T-helper 9 cell (primary cell): Measurements from ENCODE around the gene SPAG9.
"Not testable (repeated sequence)": the region's sequence is repeated elsewhere in the genome, so short reads cannot be mapped to it uniquely, and the experiment has no call there.

Experiments used
- DNase-seq: peaks from one replicate; pipeline ENCODE4 v3.0.0-alpha.2; 2020

Gene SPAG9

DNA sequence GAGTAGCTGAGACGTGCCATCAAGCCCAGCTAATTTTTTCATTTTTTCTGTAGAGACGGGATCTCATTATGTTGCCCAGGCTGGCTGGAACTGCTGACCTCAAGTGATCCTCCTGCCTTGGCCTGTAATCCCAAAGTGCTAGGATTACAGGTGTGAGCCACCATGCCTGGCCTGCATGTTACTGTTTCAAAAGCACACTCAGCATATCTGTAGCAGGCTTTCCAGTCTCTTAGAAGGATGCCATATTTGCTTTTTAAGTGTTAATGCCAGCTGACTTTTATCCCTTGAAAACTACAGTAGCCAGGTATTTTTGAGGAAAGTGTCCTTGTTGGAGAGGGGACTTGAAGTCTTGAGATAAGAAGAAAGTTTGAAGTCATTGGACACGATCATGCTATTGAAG is 15.3 kb upstream of the SPAG9 start:
- DNase-seq = no peak

DNA sequence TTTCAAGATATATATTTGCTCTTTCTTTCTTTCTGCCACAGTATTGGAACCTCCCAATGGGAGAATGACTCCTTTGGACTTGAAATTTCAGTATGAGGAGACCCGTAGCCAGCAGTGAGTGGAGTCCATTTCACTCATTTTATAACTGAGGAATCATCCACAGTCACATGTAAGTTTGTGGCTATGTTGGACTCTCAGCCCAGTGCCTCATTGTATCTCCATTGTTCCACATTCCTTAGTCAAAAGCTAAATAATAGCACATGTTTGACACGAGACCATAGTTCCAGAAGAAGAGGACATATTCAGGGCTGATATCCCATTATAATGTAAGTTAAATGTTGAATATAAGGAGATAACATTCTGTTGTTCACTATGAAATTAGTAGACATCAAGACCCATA is 12.7 kb upstream of the SPAG9 start:
- DNase-seq = no peak

DNA sequence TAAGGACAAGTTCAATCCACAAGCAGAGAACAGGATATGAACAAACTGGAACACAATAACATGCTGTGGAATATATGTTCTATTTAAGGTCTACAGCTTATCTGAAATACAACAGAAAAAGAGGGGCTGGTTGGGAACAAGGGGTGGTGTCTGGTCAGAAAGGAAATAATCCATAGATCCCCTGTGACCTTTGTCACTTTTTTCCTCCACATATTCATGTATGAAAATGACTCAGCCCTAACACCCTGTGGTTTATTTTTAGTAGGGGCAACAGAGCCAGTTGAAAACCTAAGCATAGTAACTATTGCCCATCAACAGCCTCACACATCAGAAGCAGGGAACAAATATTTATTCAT is 12.3 kb upstream of the SPAG9 start:
- DNase-seq = no peak

DNA sequence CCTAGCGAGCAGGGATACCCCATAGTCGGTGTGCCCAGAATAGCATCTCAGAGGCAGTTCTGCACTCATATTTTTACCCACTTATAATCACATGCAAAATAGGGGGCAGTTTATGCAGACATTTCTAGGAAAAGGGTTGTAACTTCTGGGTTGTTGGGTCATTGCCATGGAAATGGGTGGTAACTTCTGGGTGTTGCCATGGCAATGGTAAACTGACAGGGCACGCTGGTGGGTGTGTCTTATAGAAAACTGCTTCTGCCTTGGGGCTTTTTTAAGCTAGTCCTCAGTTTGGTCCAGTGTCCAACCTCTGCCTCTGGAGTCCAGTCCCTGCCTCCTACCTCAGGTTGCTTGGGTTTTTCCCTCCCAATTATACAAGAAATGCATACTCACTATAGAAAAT is 7.4 kb upstream of the SPAG9 start:
- no peak for DNase-seq

DNA sequence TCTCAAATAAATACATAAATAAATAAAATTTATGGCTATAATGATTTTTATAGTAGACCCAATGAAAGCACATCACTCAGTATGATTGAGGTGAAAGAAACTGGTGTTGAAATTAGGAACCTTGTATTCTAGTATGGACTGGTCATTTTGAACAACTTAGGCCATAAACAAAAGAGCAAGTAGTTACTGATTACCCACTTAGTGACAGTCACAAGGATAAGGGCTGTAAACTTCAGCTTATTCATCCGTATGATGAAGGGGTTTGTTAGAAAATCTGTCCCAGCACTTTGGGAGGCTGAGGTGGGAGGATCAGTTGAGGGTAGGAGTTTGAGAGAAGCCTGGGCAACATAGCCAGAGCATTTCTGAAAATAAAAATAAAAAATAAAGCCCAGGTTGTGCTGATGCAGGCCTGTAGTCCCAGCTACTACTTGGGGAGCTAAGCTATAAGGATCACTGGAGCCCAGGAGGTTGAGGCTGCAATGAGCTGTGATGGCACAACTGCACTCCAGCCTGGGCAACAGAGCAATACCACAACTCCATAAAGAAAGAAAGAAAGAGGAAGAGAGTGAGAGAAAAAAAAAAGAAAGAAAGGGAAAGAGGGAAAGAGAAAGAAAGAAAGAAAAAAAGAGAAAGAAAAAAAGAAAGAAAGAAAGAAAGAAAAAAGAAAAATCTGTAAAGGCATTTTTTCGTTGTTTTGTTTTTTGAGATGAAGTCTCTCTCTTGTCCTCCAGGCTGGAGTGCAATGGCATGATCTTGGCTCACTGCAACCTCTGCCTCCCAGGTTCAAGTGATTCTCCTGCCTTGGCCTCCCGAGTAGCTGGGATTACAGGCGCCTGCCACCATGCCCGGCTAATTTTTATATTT is 4.2 kb upstream of the SPAG9 start:
- DNase-seq = no peak

DNA sequence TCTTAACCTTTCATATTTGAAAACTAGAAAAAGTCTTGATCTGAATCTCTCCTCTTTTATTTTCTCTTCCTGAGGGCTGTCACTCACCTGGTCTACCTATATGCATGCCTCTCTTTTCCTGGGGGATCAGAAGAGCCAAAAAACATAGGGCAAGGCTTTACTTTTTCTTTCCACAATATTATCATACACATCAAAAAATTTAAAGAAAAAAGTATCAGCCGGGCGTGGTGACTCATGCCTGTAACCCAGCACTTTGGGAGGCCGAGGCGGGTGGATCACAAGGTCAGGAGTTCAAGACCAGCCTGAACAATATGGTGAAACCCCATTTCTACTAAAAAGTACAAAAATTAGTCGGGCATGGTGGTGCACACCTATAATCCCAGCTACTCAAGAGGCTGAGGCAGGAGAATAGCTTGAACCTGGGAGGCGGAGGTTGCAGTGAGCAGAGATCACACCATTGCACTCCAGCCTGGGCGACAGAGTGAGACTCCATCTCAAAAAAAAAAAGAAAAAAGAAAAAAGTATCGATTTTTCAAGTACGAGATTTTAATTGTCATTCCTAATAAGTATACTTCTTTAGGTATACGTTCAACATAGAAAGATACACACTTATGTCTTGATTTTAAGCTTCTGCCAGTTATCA is 1.9 kb upstream of the SPAG9 start:
- not testable (repeated sequence) for DNase-seq

- DNase-seq = peak; percentile 49
Measured at GRCh38 chr17:51121620-51122472, 1.2 kb upstream of the SPAG9 start.

DNA sequence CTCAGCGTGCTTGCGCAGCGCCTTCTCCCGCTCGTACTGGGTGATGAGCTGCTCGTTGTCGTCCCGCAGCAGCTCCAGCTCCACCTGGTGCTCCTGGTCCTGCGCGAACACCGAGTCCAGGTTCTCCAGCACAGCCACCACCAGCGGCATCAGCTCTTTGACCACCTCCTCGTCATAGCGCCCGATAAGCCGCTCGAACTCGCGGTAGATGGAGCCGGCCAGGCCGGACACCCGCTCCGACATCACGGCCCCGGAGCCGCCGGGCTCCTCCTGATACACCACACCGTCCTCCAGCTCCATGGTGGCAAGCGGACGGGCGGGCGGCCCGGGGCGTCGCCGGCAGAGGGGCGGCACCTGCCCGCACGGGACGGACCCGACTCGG is 320 bp downstream of the SPAG9 start:
- DNase-seq = peak; percentile 41

DNA sequence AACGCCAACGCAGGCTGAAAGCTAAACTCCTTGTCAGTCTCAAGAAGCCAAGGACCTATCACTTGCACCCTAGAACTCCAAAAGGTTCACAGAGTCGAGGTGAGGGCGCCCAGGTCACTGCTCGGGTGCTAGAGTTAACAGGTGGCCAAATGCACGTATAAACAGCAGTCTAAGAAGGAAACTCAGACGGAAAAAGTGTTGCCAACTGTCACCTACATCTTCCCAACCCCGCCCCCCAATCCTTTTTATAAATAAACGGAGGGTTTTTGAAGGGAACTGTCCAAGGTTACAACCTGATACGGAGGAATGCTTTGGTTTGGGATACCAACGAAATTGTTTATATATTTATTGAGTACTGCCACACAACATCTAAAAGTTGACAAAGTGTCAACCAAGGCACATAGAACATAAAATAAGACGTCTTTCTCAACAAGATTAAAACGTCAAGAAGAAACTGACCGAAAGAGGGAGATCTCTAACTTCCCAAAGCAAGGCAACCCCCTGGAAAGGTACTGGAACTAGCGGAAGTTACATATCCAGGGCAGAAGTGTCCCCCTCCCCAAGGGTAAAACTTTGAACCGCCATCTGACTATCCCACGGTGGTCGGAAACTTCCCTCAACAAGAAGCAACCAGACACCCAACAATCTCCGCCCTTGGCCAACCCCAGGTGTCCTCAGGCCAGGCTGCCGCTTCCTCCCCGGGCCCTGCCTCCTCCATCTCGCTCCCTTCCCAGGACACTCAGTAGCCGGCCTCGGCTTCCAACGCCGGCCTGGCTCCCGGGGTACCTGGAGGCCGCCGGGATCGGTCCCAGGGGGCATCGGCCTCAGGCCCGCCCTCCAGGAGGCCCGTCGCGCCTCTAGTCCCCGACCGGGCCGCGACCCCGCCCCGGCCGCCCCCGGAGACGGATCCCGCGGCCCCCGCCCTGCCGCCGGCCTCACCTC is 982 bp downstream of the SPAG9 start:
- peak; percentile 24 for DNase-seq

DNA sequence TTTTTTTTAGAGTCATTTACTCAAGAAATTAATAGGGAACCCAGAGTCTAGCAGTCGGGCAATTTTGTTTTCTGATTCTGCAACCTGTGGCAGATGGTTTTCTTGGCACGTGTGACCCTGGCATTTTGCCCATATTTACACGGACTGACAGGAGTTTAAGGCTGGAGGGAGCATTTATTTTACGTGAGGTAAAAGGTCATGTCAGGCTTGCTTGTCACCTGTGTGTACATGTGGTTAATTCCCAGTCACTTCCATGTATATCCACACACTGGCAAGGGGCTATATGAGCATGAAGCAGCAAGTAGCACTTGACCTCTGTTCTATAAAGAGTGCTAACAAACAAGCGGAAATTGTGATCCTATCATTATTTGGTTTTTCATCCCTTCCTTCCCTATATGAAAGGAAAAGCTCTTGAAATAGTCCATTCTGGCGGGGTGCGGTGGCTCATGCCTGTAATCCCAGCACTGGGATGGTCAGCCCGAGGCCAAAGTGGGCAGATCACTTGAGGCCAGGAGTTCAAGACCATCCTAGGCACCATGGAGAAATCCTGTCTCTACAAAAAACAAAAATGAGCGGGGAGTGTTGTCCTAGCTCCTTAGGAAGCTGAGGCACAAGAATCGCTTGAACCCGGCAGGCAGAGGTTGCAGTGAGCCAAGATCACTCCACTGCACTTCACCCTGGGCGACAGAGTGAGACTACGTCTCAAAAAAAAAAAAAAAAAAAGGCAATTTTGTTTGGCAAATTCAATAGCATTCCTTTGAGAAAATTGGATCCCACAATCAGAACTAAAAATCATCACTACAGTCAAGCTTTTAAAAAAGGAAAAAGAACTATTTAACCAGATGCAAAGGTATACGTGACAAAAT is 2.1 kb downstream of the SPAG9 start:
- no peak for DNase-seq

GRCh38 chr17:51115179-51115578 is 5.5 kb downstream of the SPAG9 start:
- DNase-seq = no peak

DNA sequence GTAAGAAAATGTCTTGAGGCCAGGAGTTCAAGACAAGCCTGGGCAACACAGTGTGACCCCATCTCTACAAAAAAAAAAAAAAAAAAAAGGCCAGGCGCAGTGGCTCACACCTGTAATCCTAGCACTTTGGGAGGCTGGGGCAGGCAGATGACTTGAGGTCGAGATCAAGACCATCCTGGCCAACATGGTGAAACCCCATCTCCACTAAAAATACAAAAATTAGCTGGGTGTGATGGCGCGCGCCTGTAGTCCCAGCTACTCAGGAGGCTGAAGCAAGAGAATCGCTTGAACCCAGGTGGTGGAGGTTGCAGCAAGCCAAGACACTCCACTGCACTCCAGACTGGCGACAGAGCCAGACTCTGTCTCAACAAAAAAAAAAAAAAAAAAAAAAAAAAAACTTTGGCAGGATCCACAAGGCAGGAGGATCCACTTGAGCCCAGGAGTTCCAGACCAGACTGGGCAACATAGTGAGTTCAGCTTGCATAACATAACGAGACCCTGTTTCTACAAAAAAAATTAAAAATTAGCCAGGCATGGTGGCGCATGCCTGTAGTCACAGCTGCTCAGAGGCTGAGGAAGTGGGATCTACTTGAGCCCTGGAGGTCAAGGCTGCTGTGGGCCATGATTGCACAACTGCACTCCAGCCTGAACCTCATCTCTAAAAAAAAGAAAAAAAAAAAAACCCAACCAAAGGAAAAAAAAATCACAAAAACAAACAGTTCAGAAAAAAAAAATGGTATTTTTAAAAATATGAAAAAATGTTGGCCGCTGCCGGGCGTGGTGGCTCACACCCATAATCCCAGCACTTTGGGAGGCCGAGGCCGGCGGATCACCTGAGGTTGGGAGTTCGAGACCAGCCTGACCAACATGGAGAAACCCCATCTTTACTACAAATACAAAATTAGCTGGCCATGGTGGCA is 8.1 kb downstream of the SPAG9 start:
- not testable (repeated sequence) for DNase-seq

- no peak for DNase-seq
Measured at GRCh38 chr17:51107778-51108177, 12.9 kb downstream of the SPAG9 start.

GRCh38 chr17:51103451-51103850 is 17.2 kb downstream of the SPAG9 start:
- DNase-seq = no peak

DNA sequence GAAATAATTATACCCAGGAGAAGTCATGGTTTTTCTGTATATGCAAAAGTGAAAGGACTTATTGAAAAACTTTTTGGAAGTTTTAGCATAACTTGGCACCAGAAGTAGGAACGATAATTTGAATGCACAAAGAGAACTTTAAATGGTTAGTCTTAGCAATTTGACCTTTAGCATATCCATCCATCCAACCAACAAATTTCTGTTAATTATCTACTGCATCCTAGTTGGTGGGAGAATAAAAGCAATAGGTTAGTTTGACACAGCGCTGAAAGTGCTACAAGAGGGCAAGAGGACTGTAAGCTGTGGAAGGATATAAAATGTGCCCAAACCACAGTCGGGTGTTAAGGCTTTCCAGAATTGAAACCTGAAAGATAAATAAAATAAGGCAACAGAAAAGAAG is 17.6 kb downstream of the SPAG9 start:
- no peak for DNase-seq

GRCh38 chr17:51097708-51098446 is 22.8 kb downstream of the SPAG9 start:
- no peak for DNase-seq

- DNase-seq = no peak
Measured at GRCh38 chr17:51091635-51092034, 29.0 kb downstream of the SPAG9 start.

GRCh38 chr17:51088868-51089267 is 31.8 kb downstream of the SPAG9 start:
- DNase-seq = not testable (repeated sequence)

DNA sequence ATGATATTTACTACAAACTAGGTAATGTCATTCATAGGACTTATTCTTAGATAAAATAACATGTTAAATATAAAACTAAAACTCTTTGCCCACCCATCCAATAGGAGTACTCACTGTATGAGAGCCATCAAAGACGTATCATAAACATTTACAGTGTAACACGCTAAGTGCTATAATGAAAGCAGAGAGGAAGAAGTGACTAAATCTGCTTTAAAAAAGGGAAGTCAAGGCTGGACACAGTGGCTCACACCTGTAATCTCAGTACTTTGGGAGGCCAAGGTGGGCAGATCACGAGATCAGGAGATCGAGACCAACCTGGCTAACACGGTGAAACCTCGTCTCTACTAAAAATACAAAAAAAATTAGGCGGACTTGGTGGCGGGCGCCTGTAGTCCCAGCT is 32.4 kb downstream of the SPAG9 start:
- DNase-seq = no peak
